Astrocyte (in vitro differentiated cells and primary cell): ENCODE data around the gene GALNT18. TPM values are rescaled to one million over a fixed set of nuclear protein-coding genes. Genes with fewer than 3 reads are reported as not detected.

Experiments used
- DNase-seq: peaks from one replicate; pipeline ENCODE4 v3.0.0-alpha.2; 2010; ENCODE audit warnings: low read depth
- FAIRE-seq: peaks from 2 replicates; lab custom pipeline; 2011; peaks lifted over from hg19 to GRCh38; lab: Jason Lieb, UNC
- H2AFZ ChIP-seq: 2 replicates; pipeline ENCODE4 v1.6.0; 2012; ENCODE audit warnings: low read depth, low read length, inconsistent platforms
- H3K27ac ChIP-seq: 2 replicates; pipeline ENCODE4 v1.5.1; 2011; ENCODE audit warnings: low read depth, low read length, inconsistent platforms
- H3K27me3 ChIP-seq: 2 replicates; pipeline ENCODE4 v1.6.0; 2011; ENCODE audit warnings: low read length, inconsistent platforms; ENCODE audit not compliant: insufficient read depth
- H3K36me3 ChIP-seq: 2 replicates; pipeline ENCODE4 v1.5.1; 2011; ENCODE audit warnings: low read length, inconsistent platforms; ENCODE audit not compliant: insufficient read depth
- H3K4me1 ChIP-seq: 2 replicates; pipeline ENCODE4 v1.5.1; 2011; ENCODE audit warnings: low read length, inconsistent platforms; ENCODE audit not compliant: insufficient read depth
- H3K4me2 ChIP-seq: 2 replicates; pipeline ENCODE4 v1.6.0; 2012; ENCODE audit warnings: low read length, inconsistent platforms
- H3K4me3 ChIP-seq: 2 replicates; pipeline ENCODE4 v1.5.1; 2011; ENCODE audit warnings: low read depth, mild to moderate bottlenecking, low read length, inconsistent platforms; ENCODE audit not compliant: insufficient read depth
- H3K79me2 ChIP-seq: 2 replicates; pipeline ENCODE4 v1.6.0; 2012; ENCODE audit warnings: mild to moderate bottlenecking, low read length, inconsistent platforms; ENCODE audit not compliant: insufficient read depth
- H3K9ac ChIP-seq: 2 replicates; pipeline ENCODE4 v1.6.0; 2012; ENCODE audit warnings: mild to moderate bottlenecking, low read length, inconsistent platforms
- H3K9me3 ChIP-seq: 2 replicates; pipeline ENCODE4 v1.5.1; 2012; ENCODE audit warnings: low read depth, mild to moderate bottlenecking, low read length, inconsistent platforms; ENCODE audit not compliant: insufficient read depth
- H4K20me1 ChIP-seq: 2 replicates; pipeline ENCODE4 v1.6.0; 2012; ENCODE audit warnings: low read length, inconsistent platforms; ENCODE audit not compliant: insufficient read depth
- H3K27ac Mint-ChIP-seq: one replicate; pipeline ENCODE4 v1.8.0; 2021; ENCODE audit warnings: mild to moderate bottlenecking, mixed read lengths; ENCODE audit not compliant: unreplicated experiment
- H3K27me3 Mint-ChIP-seq: one replicate; pipeline ENCODE4 v1.8.0; 2021; ENCODE audit warnings: low read depth, mixed read lengths; ENCODE audit not compliant: unreplicated experiment
- H3K36me3 Mint-ChIP-seq: one replicate; pipeline ENCODE4 v1.8.0; 2021; ENCODE audit warnings: low read depth, mixed read lengths; ENCODE audit not compliant: unreplicated experiment
- H3K4me1 Mint-ChIP-seq: one replicate; pipeline ENCODE4 v1.8.0; 2021; ENCODE audit warnings: low read depth, mixed read lengths; ENCODE audit not compliant: unreplicated experiment
- H3K4me3 Mint-ChIP-seq: one replicate; pipeline ENCODE4 v1.8.0; 2021; ENCODE audit warnings: mild to moderate bottlenecking, moderate library complexity, mixed read lengths; ENCODE audit not compliant: unreplicated experiment
- H3K9me3 Mint-ChIP-seq: one replicate; pipeline ENCODE4 v1.8.0; 2021; ENCODE audit warnings: mild to moderate bottlenecking, mixed read lengths; ENCODE audit not compliant: unreplicated experiment
- CTCF ChIP-seq: IDR thresholded peaks from 2 replicates; pipeline ENCODE4 v1.5.1; 2011; ENCODE audit warnings: low read depth, mild to moderate bottlenecking, inconsistent platforms, low read length, moderate library complexity; ENCODE audit not compliant: insufficient read depth
- EZH2 ChIP-seq: IDR thresholded peaks from 2 replicates; pipeline ENCODE4 v1.6.1; 2012; ENCODE audit warnings: mild to moderate bottlenecking, low read length, inconsistent platforms; ENCODE audit not compliant: insufficient read depth
- total RNA-seq: library from RNA; stranded (reverse); gene quantifications from 2 replicates; pipeline ENCODE4 v1.2.1, GENCODE V29; 2021

The GALNT18 gene
- total RNA-seq, 1 donor from 2014 or later = 6.5 TPM

- no peaks in the 10 kb centered on the region for H3K79me2 ChIP-seq
- H3K4me1 Mint-ChIP-seq = peaks cover 18% of the 10 kb centered on the region
- H3K4me1 ChIP-seq = no peaks in the 10 kb centered on the region
- no peak overlapping the region for H3K4me2 ChIP-seq
- H2AFZ ChIP-seq = no peak overlapping the region
- no peak overlapping the region for H3K4me3 Mint-ChIP-seq
- peaks cover 2% of the 10 kb centered on the region for H3K36me3 Mint-ChIP-seq
- H3K27ac Mint-ChIP-seq = no peak overlapping the region
- FAIRE-seq (no peak), DNase-seq (no peak)
- no peaks in the 10 kb centered on the region for H3K9me3 ChIP-seq
- no peak overlapping the region for H3K27ac ChIP-seq
- H3K27me3 ChIP-seq = no peaks in the 10 kb centered on the region
- H3K4me3 ChIP-seq = no peak overlapping the region
- H3K27me3 Mint-ChIP-seq = no peaks in the 10 kb centered on the region
- no peak for TF ChIP-seq CTCF
- TF ChIP-seq EZH2 = no peak
- no peak overlapping the region for H3K9ac ChIP-seq
- no peaks in the 10 kb centered on the region for H3K36me3 ChIP-seq
- no peaks in the 10 kb centered on the region for H4K20me1 ChIP-seq
- H3K9me3 Mint-ChIP-seq = peaks cover 4% of the 10 kb centered on the region
Observed at GRCh38 chr11:11594162-11594561, 27.6 kb downstream of the GALNT18 start.

- FAIRE-seq = no peak
Observed at GRCh38 chr11:11592146-11592684, 29.6 kb downstream of the GALNT18 start.

More at GRCh38 chr11:11592146-11592684, 29.6 kb downstream of the GALNT18 start:
- Histone ChIP-seq H3K4me2 (no peak overlapping the region), H3K4me1 (no peaks in the 10 kb centered on the region), H3K27ac (no peak overlapping the region), H3K79me2 (no peaks in the 10 kb centered on the region), H3K9ac (no peak overlapping the region), H3K36me3 (no peaks in the 10 kb centered on the region), H3K9me3 (no peaks in the 10 kb centered on the region), H3K27me3 (peaks cover 3% of the 10 kb centered on the region), H4K20me1 (no peaks in the 10 kb centered on the region), H2AFZ (no peak overlapping the region), H3K4me3 (no peak overlapping the region)
- Mint-ChIP-seq H3K9me3 (peaks cover 4% of the 10 kb centered on the region), H3K27ac (no peak overlapping the region), H3K36me3 (peaks cover 2% of the 10 kb centered on the region), H3K4me3 (no peak overlapping the region), H3K27me3 (no peaks in the 10 kb centered on the region), H3K4me1 (peaks cover 33% of the 10 kb centered on the region)
- DNase-seq = no peak
- TF ChIP-seq CTCF (no peak), EZH2 (no peak)
